Measurements from ENCODE around the gene BICRA.
"Not testable (repeated sequence)": the region's sequence is repeated elsewhere in the genome, so short reads cannot be mapped to it uniquely, and the experiment has no call there.

The BICRA gene

GRCh38 chr19:47626238-47626637 is 17.3 kb downstream of the BICRA start:
- no peak for TF ChIP-seq SPI1 (IDR thresholded peaks at IDR 0.05; ENCODE audit: low read depth, low read length)
- no peak for TF ChIP-seq POLR2AphosphoS5 (IDR thresholded peaks at IDR 0.05; ENCODE audit: low read depth, low read length)
- no peak for TF ChIP-seq POU2F2 (IDR thresholded peaks at IDR 0.05; ENCODE audit: low read depth, low read length)
- TF ChIP-seq POLR2A (IDR thresholded peaks at IDR 0.05; ENCODE audit: low read depth, low read length): no peak
- FAIRE-seq: no peak
- no peak for DNase-seq (ENCODE audit: insufficient read length, low spot score)

- no peak for TF ChIP-seq PAX5 (IDR thresholded peaks at IDR 0.05; ENCODE audit: insufficient read depth, low read length, severe bottlenecking)
- no peak for TF ChIP-seq SPI1 (IDR thresholded peaks at IDR 0.05; ENCODE audit: low read depth, low read length)
- no peak for TF ChIP-seq POLR2AphosphoS5 (IDR thresholded peaks at IDR 0.05; ENCODE audit: low read depth, low read length)
- no peak for TF ChIP-seq TAF1 (IDR thresholded peaks at IDR 0.05; ENCODE audit: low read depth, low read length)
- no peak for TF ChIP-seq POU2F2 (IDR thresholded peaks at IDR 0.05; ENCODE audit: low read depth, low read length)
- no peak for TF ChIP-seq POLR2A (IDR thresholded peaks at IDR 0.05; ENCODE audit: low read depth, low read length)
- DNase-seq (ENCODE audit: insufficient read length, low spot score) (no peak), FAIRE-seq (no peak)
Observed at GRCh38 chr19:47628078-47628771, 19.3 kb downstream of the BICRA start.

- no peak for DNase-seq (ENCODE audit: insufficient read length, low spot score)
- TF ChIP-seq POU2F2 (IDR thresholded peaks at IDR 0.05; ENCODE audit: low read depth, low read length): no peak
- TF ChIP-seq TAF1 (IDR thresholded peaks at IDR 0.05; ENCODE audit: low read depth, low read length): no peak
- TF ChIP-seq PAX5 (IDR thresholded peaks at IDR 0.05; ENCODE audit: insufficient read depth, low read length, severe bottlenecking): no peak
- TF ChIP-seq POLR2A (IDR thresholded peaks at IDR 0.05; ENCODE audit: low read depth, low read length): no peak
- no peak for TF ChIP-seq SPI1 (IDR thresholded peaks at IDR 0.05; ENCODE audit: low read depth, low read length)
- TF ChIP-seq POLR2AphosphoS5 (IDR thresholded peaks at IDR 0.05; ENCODE audit: low read depth, low read length): no peak
- peak; percentile 62 for FAIRE-seq
Observed at GRCh38 chr19:47630594-47630993, 21.7 kb downstream of the BICRA start.

DNA sequence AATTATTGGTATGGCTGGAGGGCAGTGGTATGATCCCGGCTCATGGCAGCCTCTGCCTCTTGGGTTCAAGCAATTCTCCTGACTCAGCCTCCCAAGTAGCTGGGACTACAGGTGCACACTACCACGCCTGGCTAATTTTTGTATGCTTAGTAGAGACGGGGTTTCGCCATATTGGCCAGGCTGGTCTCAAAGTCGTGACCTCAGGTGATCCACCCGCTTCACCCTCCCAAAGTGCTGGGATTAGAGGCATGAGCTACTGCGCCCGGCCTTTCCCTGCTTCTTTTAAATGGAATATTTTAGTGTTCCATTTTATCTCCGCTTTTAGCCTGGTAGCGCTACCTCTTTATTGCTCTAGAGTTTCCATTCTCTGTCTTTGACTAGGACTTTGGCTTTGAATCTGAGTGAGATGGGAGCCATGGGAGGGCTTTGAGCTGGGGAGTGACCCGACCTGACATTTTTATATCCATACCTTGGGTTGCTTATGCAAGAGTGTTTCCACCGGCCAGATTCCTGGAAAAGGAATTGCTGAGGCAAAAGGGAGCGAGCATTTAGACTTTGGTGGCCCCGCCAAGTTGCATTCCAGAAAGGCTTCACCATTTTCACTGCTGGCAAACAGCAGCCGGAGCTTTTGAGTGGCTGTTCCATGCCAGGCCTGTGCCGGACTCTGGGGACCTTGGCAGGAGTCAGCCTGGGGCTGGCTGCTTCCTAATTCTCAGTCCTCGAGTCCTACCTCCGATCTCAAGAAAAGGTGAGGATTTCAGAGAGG is 22.9 kb downstream of the BICRA start:
- no peak for DNase-seq (ENCODE audit: insufficient read length, low spot score)
- no peak for FAIRE-seq
- TF ChIP-seq TAF1 (IDR thresholded peaks at IDR 0.05; ENCODE audit: low read depth, low read length) (no peak), SPI1 (IDR thresholded peaks at IDR 0.05; ENCODE audit: low read depth, low read length) (no peak), PAX5 (IDR thresholded peaks at IDR 0.05; ENCODE audit: insufficient read depth, low read length, severe bottlenecking) (no peak), POLR2AphosphoS5 (IDR thresholded peaks at IDR 0.05; ENCODE audit: low read depth, low read length) (no peak), POLR2A (IDR thresholded peaks at IDR 0.05; ENCODE audit: low read depth, low read length) (no peak), POU2F2 (IDR thresholded peaks at IDR 0.05; ENCODE audit: low read depth, low read length) (no peak)

DNA sequence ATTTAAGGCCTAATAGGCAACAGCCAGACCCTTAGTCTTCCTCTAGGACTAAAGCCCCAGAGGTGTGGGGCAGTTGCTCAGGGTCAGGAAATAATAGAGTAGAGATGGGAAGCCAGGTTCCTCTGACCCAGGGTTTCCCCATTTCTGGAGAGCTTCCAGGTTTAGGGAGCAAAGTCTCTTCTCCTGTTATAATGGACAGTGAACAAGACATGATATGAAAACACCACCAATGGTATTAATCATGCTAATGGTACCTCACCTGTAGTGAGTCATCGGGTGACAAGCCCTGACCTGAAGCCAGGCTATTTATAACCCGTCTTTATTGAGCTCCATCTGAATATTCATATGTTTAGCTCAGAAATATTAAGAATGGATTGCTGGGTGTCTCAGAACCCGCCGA is 24.6 kb downstream of the BICRA start:
- FAIRE-seq (no peak), DNase-seq (ENCODE audit: insufficient read length, low spot score) (no peak)
- no peak for TF ChIP-seq POLR2A (IDR thresholded peaks at IDR 0.05; ENCODE audit: low read depth, low read length)
- TF ChIP-seq SPI1 (IDR thresholded peaks at IDR 0.05; ENCODE audit: low read depth, low read length): no peak
- peak; percentile 46; the same call in 1 of the 2 replicates for TF ChIP-seq POU2F2 (IDR thresholded peaks at IDR 0.05; ENCODE audit: low read depth, low read length)

- no peak for DNase-seq (ENCODE audit: insufficient read length, low spot score)
- TF ChIP-seq PAX5 (IDR thresholded peaks at IDR 0.05; ENCODE audit: insufficient read depth, low read length, severe bottlenecking) (no peak), POLR2AphosphoS5 (IDR thresholded peaks at IDR 0.05; ENCODE audit: low read depth, low read length) (no peak), TAF1 (IDR thresholded peaks at IDR 0.05; ENCODE audit: low read depth, low read length) (no peak), SPI1 (IDR thresholded peaks at IDR 0.05; ENCODE audit: low read depth, low read length) (no peak), POU2F2 (IDR thresholded peaks at IDR 0.05; ENCODE audit: low read depth, low read length) (no peak), POLR2A (IDR thresholded peaks at IDR 0.05; ENCODE audit: low read depth, low read length) (no peak)
- no peak for FAIRE-seq
Observed at GRCh38 chr19:47633996-47634395, 25.1 kb downstream of the BICRA start.

- not testable (repeated sequence) for DNase-seq (ENCODE audit: insufficient read length, low spot score); FAIRE-seq
Observed at GRCh38 chr19:47635152-47635754, 26.3 kb downstream of the BICRA start.

GRCh38 chr19:47637550-47637949 is 28.6 kb downstream of the BICRA start:
- no peak for TF ChIP-seq POU2F2 (IDR thresholded peaks at IDR 0.05; ENCODE audit: low read depth, low read length)
- TF ChIP-seq TAF1 (IDR thresholded peaks at IDR 0.05; ENCODE audit: low read depth, low read length): no peak
- TF ChIP-seq SPI1 (IDR thresholded peaks at IDR 0.05; ENCODE audit: low read depth, low read length): no peak
- no peak for TF ChIP-seq POLR2A (IDR thresholded peaks at IDR 0.05; ENCODE audit: low read depth, low read length)
- no peak for TF ChIP-seq POLR2AphosphoS5 (IDR thresholded peaks at IDR 0.05; ENCODE audit: low read depth, low read length)
- TF ChIP-seq PAX5 (IDR thresholded peaks at IDR 0.05; ENCODE audit: insufficient read depth, low read length, severe bottlenecking): no peak
- FAIRE-seq: no peak
- no peak for DNase-seq (ENCODE audit: insufficient read length, low spot score)

- TF ChIP-seq POLR2AphosphoS5 (IDR thresholded peaks at IDR 0.05; ENCODE audit: low read depth, low read length): no peak
- TF ChIP-seq POU2F2 (IDR thresholded peaks at IDR 0.05; ENCODE audit: low read depth, low read length): no peak
- TF ChIP-seq SPI1 (IDR thresholded peaks at IDR 0.05; ENCODE audit: low read depth, low read length): no peak
- no peak for TF ChIP-seq POLR2A (IDR thresholded peaks at IDR 0.05; ENCODE audit: low read depth, low read length)
- TF ChIP-seq PAX5 (IDR thresholded peaks at IDR 0.05; ENCODE audit: insufficient read depth, low read length, severe bottlenecking): no peak
- no peak for TF ChIP-seq TAF1 (IDR thresholded peaks at IDR 0.05; ENCODE audit: low read depth, low read length)
- no peak for FAIRE-seq
Observed at GRCh38 chr19:47641891-47642485, 33.1 kb downstream of the BICRA start.

More at GRCh38 chr19:47641891-47642485, 33.1 kb downstream of the BICRA start:
- no peak for DNase-seq (ENCODE audit: insufficient read length, low spot score)
